Mucosa of descending colon (tissue), 3 donors: ENCODE results near the gene CHMP2A. TPM values are rescaled to one million over a fixed set of nuclear protein-coding genes. Genes with fewer than 3 reads are reported as not detected.
A peak's percentile ranks its signal among the peaks of the same experiment; 100 is the strongest.

Experiments used
- ATAC-seq: fragments of 200-7000 bp; cut with Tn5 transposase; one replicate; pipeline ENCODE4 v1.9.1; 2020; ENCODE audit warnings: mild to moderate bottlenecking, moderate library complexity
- DNase-seq, 3 donors: peaks; one replicate each; pipeline ENCODE4 v3.0.0-alpha.2; 2020
- H3K36me3 ChIP-seq: fragments of 200-600 bp; one replicate; pipeline ENCODE4 v1.8.0; 2021; ENCODE audit warnings: low read depth, mild to moderate bottlenecking
- H3K4me1 ChIP-seq: fragments of 200-600 bp; one replicate; pipeline ENCODE4 v1.8.0; 2021; ENCODE audit warnings: low read depth, mild to moderate bottlenecking
- H3K4me3 ChIP-seq: fragments of 200-600 bp; one replicate; pipeline ENCODE4 v1.8.0; 2021; ENCODE audit warnings: mild to moderate bottlenecking
- H3K9me3 ChIP-seq: fragments of 200-600 bp; one replicate; pipeline ENCODE4 v1.8.0; 2021; ENCODE audit warnings: mild to moderate bottlenecking
- CTCF ChIP-seq: fragments of 200-600 bp; IDR thresholded peaks from one replicate; pipeline ENCODE4 v1.8.0; 2022; ENCODE audit warnings: antibody characterized with exemption, mild to moderate bottlenecking
- intact Hi-C, 2 donors: fragments of 100-400 bp; cut with DNase I in 1 of 2; cut with micrococcal nuclease in 1 of 2; formaldehyde crosslinking; loops; one replicate each; pipeline versions ENCODE4 v1.11.0 to v1.11.1; 2022; cut with DNase I, micrococcal nuclease
- total RNA-seq, 3 donors: library from RNA; stranded (reverse); fragmentation: NEBNext Ultra II Directional in 2 of 3; extraction: Animal tissue kit (Norgen Biotek cat#: 25700) in 2 of 3; gene quantifications; one replicate each; pipeline versions ENCODE4 v1.2.1 to v1.2.4, GENCODE V29; 2021 to 2023
- donor health status: DM: no; HTN: no; CAD: no; lungs with moderate emphysema.
- donor health status: DM: no; HTN: no; CAD: no.
- donor health status: DM: no; HTN: yes; CAD: no.

Gene CHMP2A
- total RNA-seq, 3 donors from 2014 or later: 125 to 231 (median 195) TPM

GRCh38 chr19:58570770-58571574, 16.1 kb upstream of the CHMP2A start:
- intact Hi-C loops: no loop called here
- peaks cover 17% of the 10 kb centered on the region for H3K4me1 ChIP-seq
- ATAC-seq (no peak), DNase-seq (peak; percentile 12 to 61 (median 35))
- no peaks in the 10 kb centered on the region for H3K9me3 ChIP-seq
- no peak overlapping the region for H3K4me3 ChIP-seq
- no peaks in the 10 kb centered on the region for H3K36me3 ChIP-seq
- TF ChIP-seq CTCF: no peak

- no peak for ATAC-seq
- Histone ChIP-seq H3K4me3 (no peak overlapping the region), H3K36me3 (no peaks in the 10 kb centered on the region), H3K9me3 (no peaks in the 10 kb centered on the region), H3K4me1 (peaks cover 17% of the 10 kb centered on the region)
- peak; percentile 8 to 48 (median 31) for DNase-seq
- intact Hi-C loops: no loop called here
- TF ChIP-seq CTCF: no peak
Measured at GRCh38 chr19:58569943-58570670, 15.2 kb upstream of the CHMP2A start.

GRCh38 chr19:58569191-58569942, 14.5 kb upstream of the CHMP2A start:
- DNase-seq (peak; percentile 2 to 25 (median 21)), ATAC-seq (no peak)
- Histone ChIP-seq H3K4me1 (peaks cover 14% of the 10 kb centered on the region), H3K36me3 (no peaks in the 10 kb centered on the region), H3K9me3 (no peaks in the 10 kb centered on the region), H3K4me3 (no peak overlapping the region)
- no peak for TF ChIP-seq CTCF
- intact Hi-C loops: no loop called here

- peak; percentile 2 to 17 (median 12) for DNase-seq
- no peak overlapping the region for H3K4me3 ChIP-seq
- H3K4me1 ChIP-seq: peaks cover 8% of the 10 kb centered on the region
- no peak for ATAC-seq
- no peaks in the 10 kb centered on the region for H3K9me3 ChIP-seq
- intact Hi-C loops: no loop called here
- H3K36me3 ChIP-seq: no peaks in the 10 kb centered on the region
- TF ChIP-seq CTCF: no peak
Measured at GRCh38 chr19:58568453-58569130, 13.7 kb upstream of the CHMP2A start.

GRCh38 chr19:58566989-58567388, 12.1 kb upstream of the CHMP2A start:
- ATAC-seq: no peak
- intact Hi-C loops: no loop called here
- Histone ChIP-seq H3K9me3 (no peaks in the 10 kb centered on the region), H3K4me3 (no peak overlapping the region), H3K36me3 (no peaks in the 10 kb centered on the region), H3K4me1 (peaks cover 18% of the 10 kb centered on the region)
- DNase-seq: peak; percentile 2 to 19 (median 10)
- TF ChIP-seq CTCF: no peak
